ENCODE results near the gene PAX6. TPM values are rescaled to one million over a fixed set of nuclear protein-coding genes. Genes with fewer than 3 reads are reported as not detected.

The PAX6 gene
- total RNA-seq, 1 experiment from 2014 or later: 22.4 TPM

GRCh38 chr11:31786996-31787685 lies 24.0 kb downstream of the PAX6 start:
- DNase-seq (ENCODE audit: low spot score): no peak
- no peaks in the 10 kb centered on the region for H3K4me1 ChIP-seq (ENCODE audit: insufficient read depth, low read length, poor library complexity, severe bottlenecking)
- intact Hi-C loops (cut with micrococcal nuclease; ENCODE audit: unreplicated experiment): no loop called here
- H3K36me3 ChIP-seq (ENCODE audit: insufficient read depth, low read length, poor library complexity, severe bottlenecking): peaks cover 18% of the 10 kb centered on the region
- no peak overlapping the region for H3K4me3 ChIP-seq (ENCODE audit: low read depth, low read length, poor library complexity, severe bottlenecking)
- no peak for TF ChIP-seq CTCF (conservative IDR thresholded peaks at IDR 0.05; ENCODE audit: low read depth, low read length)
- no peak for TF ChIP-seq EZH2 (IDR thresholded peaks at IDR 0.05; ENCODE audit: borderline replicate concordance, low read depth, low read length, poor library complexity, severe bottlenecking)
- CTCF ChIA-PET: no interaction called here
- POLR2A ChIA-PET (ENCODE audit: low non-redundant PET): no interaction called here
- no peak overlapping the region for H3K27ac ChIP-seq (ENCODE audit: low read depth, low read length, poor library complexity, severe bottlenecking)
- no peaks in the 10 kb centered on the region for H3K27me3 ChIP-seq (replicated peaks; ENCODE audit: insufficient read depth, low read depth, low read length, poor library complexity)
- BruUV-seq (replicated peaks): no TSS peak
- H3K9me3 ChIP-seq (ENCODE audit: low read depth, low read length, poor library complexity, severe bottlenecking): no peaks in the 10 kb centered on the region

- ChIA-PET POLR2A (ENCODE audit: low non-redundant PET) (no interaction called here), CTCF (no interaction called here)
Measured at GRCh38 chr11:31784611-31785010, 26.5 kb downstream of the PAX6 start.

GRCh38 chr11:31783252-31783651 lies 27.9 kb downstream of the PAX6 start:
- CTCF ChIA-PET: no interaction called here
- BruUV-seq (replicated peaks): no TSS peak
- Histone ChIP-seq H3K4me1 (ENCODE audit: insufficient read depth, low read length, poor library complexity, severe bottlenecking) (no peaks in the 10 kb centered on the region), H3K4me3 (ENCODE audit: low read depth, low read length, poor library complexity, severe bottlenecking) (no peak overlapping the region), H3K36me3 (ENCODE audit: insufficient read depth, low read length, poor library complexity, severe bottlenecking) (no peaks in the 10 kb centered on the region), H3K27me3 (replicated peaks; ENCODE audit: insufficient read depth, low read depth, low read length, poor library complexity) (no peaks in the 10 kb centered on the region), H3K27ac (ENCODE audit: low read depth, low read length, poor library complexity, severe bottlenecking) (no peak overlapping the region), H3K9me3 (ENCODE audit: low read depth, low read length, poor library complexity, severe bottlenecking) (no peaks in the 10 kb centered on the region)
- POLR2A ChIA-PET (ENCODE audit: low non-redundant PET): no interaction called here
- intact Hi-C loops (cut with micrococcal nuclease; ENCODE audit: unreplicated experiment): no loop called here
- TF ChIP-seq CTCF (conservative IDR thresholded peaks at IDR 0.05; ENCODE audit: low read depth, low read length) (no peak), EZH2 (IDR thresholded peaks at IDR 0.05; ENCODE audit: borderline replicate concordance, low read depth, low read length, poor library complexity, severe bottlenecking) (no peak)
- no peak for DNase-seq (ENCODE audit: low spot score)

More at GRCh38 chr11:31784611-31785010, 26.5 kb downstream of the PAX6 start:
- H3K36me3 ChIP-seq (ENCODE audit: insufficient read depth, low read length, poor library complexity, severe bottlenecking): peaks cover 9% of the 10 kb centered on the region
- no peaks in the 10 kb centered on the region for H3K27me3 ChIP-seq (replicated peaks; ENCODE audit: insufficient read depth, low read depth, low read length, poor library complexity)
- H3K9me3 ChIP-seq (ENCODE audit: low read depth, low read length, poor library complexity, severe bottlenecking): no peaks in the 10 kb centered on the region
- no TSS peak for BruUV-seq (replicated peaks)
- H3K4me3 ChIP-seq (ENCODE audit: low read depth, low read length, poor library complexity, severe bottlenecking): no peak overlapping the region
- no peak overlapping the region for H3K27ac ChIP-seq (ENCODE audit: low read depth, low read length, poor library complexity, severe bottlenecking)
- no peak for DNase-seq (ENCODE audit: low spot score)
- TF ChIP-seq EZH2 (IDR thresholded peaks at IDR 0.05; ENCODE audit: borderline replicate concordance, low read depth, low read length, poor library complexity, severe bottlenecking): no peak
- TF ChIP-seq CTCF (conservative IDR thresholded peaks at IDR 0.05; ENCODE audit: low read depth, low read length): no peak
- intact Hi-C loops (cut with micrococcal nuclease; ENCODE audit: unreplicated experiment): no loop called here
- no peaks in the 10 kb centered on the region for H3K4me1 ChIP-seq (ENCODE audit: insufficient read depth, low read length, poor library complexity, severe bottlenecking)
